Smooth muscle cell (in vitro differentiated cells): ENCODE data around the gene PTPRN2. TPM values are rescaled to one million over a fixed set of nuclear protein-coding genes. Genes with fewer than 3 reads are reported as not detected.

Source experiments
- DNase-seq: peaks from one replicate; lab custom pipeline; 2025; ENCODE audit not compliant: unreplicated experiment; lab: John Stamatoyannopoulos, UW
- H2AFZ ChIP-seq: fragments of 200-600 bp; sonication (generic); 2 replicates; pipeline ENCODE4 v1.6.0; 2016; ENCODE audit warnings: antibody characterized with exemption, low read depth, mild to moderate bottlenecking
- H3F3A ChIP-seq: fragments of 200-600 bp; sonication (generic); 2 replicates; pipeline ENCODE4 v1.6.0; 2017; ENCODE audit warnings: antibody characterized with exemption, low read depth
- H3K27ac ChIP-seq: fragments of 200-600 bp; sonication (generic); 2 replicates; pipeline ENCODE4 v1.5.1; 2016; ENCODE audit warnings: low read depth, mild to moderate bottlenecking
- H3K27me3 ChIP-seq: fragments of 200-600 bp; sonication (generic); 2 replicates; pipeline ENCODE4 v1.6.1; 2016; ENCODE audit warnings: low read depth, mild to moderate bottlenecking
- H3K36me3 ChIP-seq: fragments of 200-600 bp; sonication (generic); 2 replicates; pipeline ENCODE4 v1.5.1; 2016; ENCODE audit warnings: low read depth
- H3K4me1 ChIP-seq: fragments of 200-600 bp; sonication (generic); 2 replicates; pipeline ENCODE4 v1.5.1; 2016; ENCODE audit warnings: low read depth
- H3K4me2 ChIP-seq: fragments of 200-600 bp; sonication (generic); 2 replicates; pipeline ENCODE4 v1.6.0; 2016; ENCODE audit warnings: mild to moderate bottlenecking
- H3K4me3 ChIP-seq: fragments of 200-600 bp; sonication (generic); 2 replicates; pipeline ENCODE4 v1.5.1; 2016; ENCODE audit warnings: mild to moderate bottlenecking
- H3K79me2 ChIP-seq: fragments of 200-600 bp; sonication (generic); 2 replicates; pipeline ENCODE4 v1.6.0; 2016; ENCODE audit warnings: low read depth, mild to moderate bottlenecking
- H3K9ac ChIP-seq: fragments of 200-600 bp; sonication (generic); 2 replicates; pipeline ENCODE4 v1.6.0; 2016; ENCODE audit warnings: low read depth
- H3K9me3 ChIP-seq: fragments of 200-600 bp; sonication (generic); replicated peaks from 2 replicates; pipeline ENCODE4 v1.5.1; 2016; ENCODE audit warnings: low read depth
- H4K20me1 ChIP-seq: fragments of 200-600 bp; sonication (generic); 2 replicates; pipeline ENCODE4 v1.6.0; 2016; ENCODE audit warnings: low read depth
- CTCF ChIP-seq: fragments of 200-600 bp; sonication (generic); IDR thresholded peaks from 2 replicates; pipeline ENCODE4 v1.5.1; 2017; ENCODE audit warnings: borderline replicate concordance, mild to moderate bottlenecking, antibody characterized with exemption; ENCODE audit not compliant: insufficient read depth, poor library complexity, severe bottlenecking
- WGBS: methylation state at CpG from one replicate; pipeline ENCODE4 v1.1.7; 2016; ENCODE audit warnings: low lambda C conversion rate; 5-methylcytosine and 5-hydroxymethylcytosine counted together
- polyA plus RNA-seq: library from polyadenylated mRNA; unstranded; fragments of >200 nt; fragmentation: Nextera tagmentation; extraction: Ambion mirVana; gene quantifications from 2 replicates; pipeline ENCODE4 v1.2.1, GENCODE V29; 2016
- total RNA-seq: library from RNA; depleted of rRNA; stranded (reverse); fragments of >200 nt; gene quantifications from 2 replicates; pipeline ENCODE4 v1.2.3, GENCODE V29; 2014

PTPRN2 gene
- total and polyA plus RNA-seq, 2 experiments from 2014 or later = 0.09 to 0.87 TPM

GRCh38 chr7:158188676-158189075 lies 398.9 kb downstream of the PTPRN2 start:
- WGBS = 93% methylated on average over 15 of the region's 15 CpGs
- Histone ChIP-seq H3K79me2 (no peaks in the 10 kb centered on the region), H2AFZ (no peak overlapping the region), H3K9me3 (no peaks in the 10 kb centered on the region), H3K36me3 (no peaks in the 10 kb centered on the region), H3K4me1 (no peaks in the 10 kb centered on the region), H4K20me1 (no peaks in the 10 kb centered on the region), H3K9ac (no peak overlapping the region), H3K27ac (no peak overlapping the region), H3K27me3 (no peaks in the 10 kb centered on the region), H3K4me3 (no peak overlapping the region), H3K4me2 (no peak overlapping the region), H3F3A (no peaks in the 10 kb centered on the region)
- TF ChIP-seq CTCF = no peak
- DNase-seq = no peak

GRCh38 chr7:158187694-158187994 lies 400.0 kb downstream of the PTPRN2 start:
- DNase-seq = no peak
- Histone ChIP-seq H4K20me1 (no peaks in the 10 kb centered on the region), H3K4me1 (no peaks in the 10 kb centered on the region), H3K79me2 (no peaks in the 10 kb centered on the region), H2AFZ (no peak overlapping the region), H3K27me3 (no peaks in the 10 kb centered on the region), H3K36me3 (no peaks in the 10 kb centered on the region), H3K4me3 (no peak overlapping the region), H3K9me3 (no peaks in the 10 kb centered on the region), H3F3A (no peaks in the 10 kb centered on the region), H3K9ac (no peak overlapping the region), H3K27ac (no peak overlapping the region), H3K4me2 (no peak overlapping the region)
- WGBS = 87% methylated on average over 7 of the region's 7 CpGs
- TF ChIP-seq CTCF = no peak

DNA sequence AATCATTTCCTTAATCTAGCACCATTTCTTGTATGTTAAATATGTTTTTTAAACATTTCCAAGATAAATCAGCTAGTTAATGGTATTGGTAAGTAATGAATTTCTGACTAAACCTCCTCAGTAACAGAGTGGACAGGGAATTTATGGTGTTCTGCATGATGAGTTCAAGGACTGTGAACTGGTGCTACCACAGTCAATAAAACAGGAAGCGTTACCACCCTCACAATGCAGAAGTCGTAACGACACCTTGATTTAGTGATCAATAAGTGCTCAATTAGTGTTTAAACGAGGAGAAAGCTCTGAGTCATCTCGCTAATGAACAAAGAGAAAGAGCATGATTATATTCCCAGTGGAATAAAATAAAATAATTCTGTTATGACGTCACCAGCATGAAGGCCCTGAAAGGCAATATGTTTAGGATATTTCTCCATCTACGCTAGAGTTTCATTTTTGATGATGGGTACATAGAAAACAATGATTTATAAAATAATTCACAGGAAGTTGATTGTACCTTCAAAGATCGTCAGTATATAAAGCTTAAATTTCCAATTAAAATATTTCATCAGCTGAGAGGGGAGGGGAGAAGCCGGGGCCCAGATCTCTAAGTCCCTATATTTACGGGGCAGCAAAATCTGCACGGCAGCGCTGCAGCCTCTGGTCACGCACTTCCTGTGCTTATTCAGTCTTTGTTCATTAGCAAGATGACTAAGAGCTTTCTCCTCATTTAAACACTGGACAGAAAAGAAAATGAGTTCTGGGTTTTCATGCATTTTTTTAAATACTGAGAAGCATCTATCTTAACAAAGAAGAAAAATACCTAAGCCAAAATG lies 400.5 kb downstream of the PTPRN2 start:
- H3K79me2 ChIP-seq = no peaks in the 10 kb centered on the region
- no peaks in the 10 kb centered on the region for H3K9me3 ChIP-seq
- no peaks in the 10 kb centered on the region for H3K4me1 ChIP-seq
- no peaks in the 10 kb centered on the region for H3K36me3 ChIP-seq
- H3F3A ChIP-seq = no peaks in the 10 kb centered on the region
- WGBS = 71% methylated on average over 13 of the region's 13 CpGs
- no peak for TF ChIP-seq CTCF
- no peak for DNase-seq
- H3K27ac ChIP-seq = no peak overlapping the region
- H3K4me2 ChIP-seq = no peak overlapping the region
- no peaks in the 10 kb centered on the region for H4K20me1 ChIP-seq
- no peak overlapping the region for H3K4me3 ChIP-seq
- H3K27me3 ChIP-seq = no peaks in the 10 kb centered on the region
- H3K9ac ChIP-seq = no peak overlapping the region
- H2AFZ ChIP-seq = no peak overlapping the region

DNA sequence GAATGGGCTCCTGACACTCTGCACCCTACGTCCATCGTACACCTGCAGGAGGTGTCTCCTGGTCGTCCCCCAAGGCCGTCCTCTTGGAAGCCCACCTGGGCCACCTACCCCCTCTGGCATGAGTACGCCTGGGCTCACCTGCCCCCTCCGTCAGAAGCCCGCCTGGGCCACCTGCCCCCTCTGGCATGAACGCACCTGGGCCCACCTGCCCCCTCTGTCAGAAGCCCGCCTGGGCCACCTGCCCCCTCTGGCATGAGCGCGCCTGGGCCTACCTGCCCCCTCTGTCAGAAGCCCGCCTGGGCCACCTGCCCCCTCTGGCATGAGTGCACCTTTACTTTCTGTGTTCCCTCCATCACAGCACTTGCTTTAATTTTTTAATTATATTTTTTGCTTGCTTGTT lies 401.2 kb downstream of the PTPRN2 start:
- H3K4me1 ChIP-seq = no peaks in the 10 kb centered on the region
- no peaks in the 10 kb centered on the region for H3K9me3 ChIP-seq
- H3K9ac ChIP-seq = no peak overlapping the region
- H3F3A ChIP-seq = no peaks in the 10 kb centered on the region
- no peak overlapping the region for H2AFZ ChIP-seq
- H4K20me1 ChIP-seq = no peaks in the 10 kb centered on the region
- H3K27ac ChIP-seq = no peak overlapping the region
- no peak for TF ChIP-seq CTCF
- H3K27me3 ChIP-seq = no peaks in the 10 kb centered on the region
- 90% methylated on average over 11 of the region's 12 CpGs for WGBS
- no peak overlapping the region for H3K4me3 ChIP-seq
- no peaks in the 10 kb centered on the region for H3K79me2 ChIP-seq
- no peaks in the 10 kb centered on the region for H3K36me3 ChIP-seq
- H3K4me2 ChIP-seq = no peak overlapping the region
- DNase-seq = no peak
